LNCAP (cell line): ENCODE measurements around the gene FCHO2.

ENCODE experiments used
- TF ChIP-seq, protein P1 (sequence below): fragments of 450-650 bp; IDR thresholded peaks from 2 replicates; pipeline ENCODE4 v1.5.1; 2017; ENCODE audit warnings: mild to moderate bottlenecking

FCHO2 gene

DNA sequence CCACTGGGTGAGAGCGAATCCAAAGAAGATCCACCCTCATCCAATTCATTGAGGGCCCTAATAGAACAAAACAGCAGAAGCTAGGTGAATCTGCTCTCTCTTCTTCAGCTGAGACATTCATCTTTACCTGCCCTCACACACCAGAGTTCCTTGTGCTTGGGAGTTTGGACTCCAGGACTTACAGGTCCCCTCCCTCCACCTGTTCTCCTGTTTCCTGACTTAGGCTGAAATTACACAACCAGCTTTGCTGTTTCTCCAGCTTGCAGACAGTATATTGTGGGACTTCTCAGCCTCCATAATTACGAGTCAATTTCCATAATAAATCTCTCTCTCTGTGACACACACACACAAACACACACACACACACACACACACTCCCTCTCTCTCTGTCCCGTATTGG lies 183.6 kb downstream of the FCHO2 start:
- TF ChIP-seq, protein P1, sequence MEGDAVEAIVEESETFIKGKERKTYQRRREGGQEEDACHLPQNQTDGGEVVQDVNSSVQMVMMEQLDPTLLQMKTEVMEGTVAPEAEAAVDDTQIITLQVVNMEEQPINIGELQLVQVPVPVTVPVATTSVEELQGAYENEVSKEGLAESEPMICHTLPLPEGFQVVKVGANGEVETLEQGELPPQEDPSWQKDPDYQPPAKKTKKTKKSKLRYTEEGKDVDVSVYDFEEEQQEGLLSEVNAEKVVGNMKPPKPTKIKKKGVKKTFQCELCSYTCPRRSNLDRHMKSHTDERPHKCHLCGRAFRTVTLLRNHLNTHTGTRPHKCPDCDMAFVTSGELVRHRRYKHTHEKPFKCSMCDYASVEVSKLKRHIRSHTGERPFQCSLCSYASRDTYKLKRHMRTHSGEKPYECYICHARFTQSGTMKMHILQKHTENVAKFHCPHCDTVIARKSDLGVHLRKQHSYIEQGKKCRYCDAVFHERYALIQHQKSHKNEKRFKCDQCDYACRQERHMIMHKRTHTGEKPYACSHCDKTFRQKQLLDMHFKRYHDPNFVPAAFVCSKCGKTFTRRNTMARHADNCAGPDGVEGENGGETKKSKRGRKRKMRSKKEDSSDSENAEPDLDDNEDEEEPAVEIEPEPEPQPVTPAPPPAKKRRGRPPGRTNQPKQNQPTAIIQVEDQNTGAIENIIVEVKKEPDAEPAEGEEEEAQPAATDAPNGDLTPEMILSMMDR: no peak
